ENCODE data around the gene PICK1. TPM values are rescaled to one million over a fixed set of nuclear protein-coding genes. Genes with fewer than 3 reads are reported as not detected.

PICK1 gene
- polyA plus RNA-seq, 1 donor (not counting 4 experiments of a cell fraction or from before 2014, with no cell fraction given): 26.8 TPM

DNA sequence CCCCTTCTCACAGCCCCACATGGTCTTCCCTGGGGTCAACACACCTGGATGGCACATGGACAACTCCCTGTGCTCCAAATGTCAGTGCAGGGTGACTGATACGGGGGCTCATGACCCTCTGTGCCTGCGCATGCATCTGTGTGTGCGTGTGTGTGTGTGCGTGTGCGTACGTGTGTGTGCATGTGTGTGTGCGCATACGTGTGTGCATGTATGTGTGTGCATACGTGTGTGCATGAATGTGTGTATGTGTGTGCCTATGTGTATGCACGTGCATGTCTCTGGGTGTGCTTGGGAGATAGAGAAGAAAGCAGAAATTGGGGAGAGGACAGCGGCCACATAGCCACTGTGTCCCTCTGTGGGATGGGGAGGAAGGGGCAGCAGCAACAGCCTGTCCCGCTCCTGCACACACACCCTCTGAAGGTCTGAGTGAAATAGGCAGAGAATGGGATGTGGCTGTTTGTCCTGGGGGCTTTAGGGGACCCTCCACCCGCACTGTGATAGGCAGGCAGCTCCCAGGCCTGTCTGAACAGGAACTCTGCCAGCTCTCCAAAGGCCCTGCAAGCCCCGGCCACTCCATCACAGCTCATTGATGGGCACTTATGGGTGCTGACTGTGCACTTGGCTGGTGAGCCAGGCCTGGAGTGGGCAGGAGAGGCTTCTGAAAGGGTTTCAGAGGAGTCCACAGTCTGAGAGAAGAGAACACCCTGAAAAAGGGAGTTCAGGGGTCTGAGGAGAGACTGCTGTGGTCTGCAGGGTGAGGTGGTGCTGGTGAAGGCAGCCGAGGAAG, 28.7 kb upstream of the PICK1 start:
- Histone ChIP-seq H3K9me1 (ENCODE audit: control insufficient read depth, extremely low read depth, insufficient read depth, low read length) (no peaks in the 10 kb centered on the region), H3K79me2 (ENCODE audit: control insufficient read depth, insufficient read depth, low read length) (no peaks in the 10 kb centered on the region), H3K9ac (ENCODE audit: control insufficient read depth, extremely low read depth, insufficient read depth, low read length) (no peak overlapping the region), H3K36me3 (ENCODE audit: control insufficient read depth in 2 of 2, extremely low read depth in 1 of 2, insufficient read depth in 2 of 2, low read length in 2 of 2) (no peaks in the 10 kb centered on the region), H3K4me3 (ENCODE audit: control insufficient read depth in 2 of 3, extremely low read depth in 1 of 3, insufficient read depth in 2 of 3, low read depth in 1 of 3, low read length in 3 of 3) (no peak overlapping the region), H2AFZ (ENCODE audit: control insufficient read depth, low read length) (no peak overlapping the region), H3K27me3 (ENCODE audit: control insufficient read depth, extremely low read depth, insufficient read depth, low read length) (peaks cover 6% of the 10 kb centered on the region), H3K27ac (ENCODE audit: control insufficient read depth, insufficient read depth, low read length) (no peak overlapping the region), H3K4me1 (ENCODE audit: control insufficient read depth, extremely low read depth, insufficient read depth, low read length) (no peaks in the 10 kb centered on the region), H3K4me2 (ENCODE audit: control insufficient read depth, extremely low read depth, insufficient read depth, low read depth, low read length) (no peak overlapping the region), H3K9me3 (ENCODE audit: control insufficient read depth, low read depth, low read length) (no peaks in the 10 kb centered on the region), H4K20me1 (ENCODE audit: control insufficient read depth, extremely low read depth, insufficient read depth, low read length) (no peaks in the 10 kb centered on the region)
- TF ChIP-seq, protein P1, sequence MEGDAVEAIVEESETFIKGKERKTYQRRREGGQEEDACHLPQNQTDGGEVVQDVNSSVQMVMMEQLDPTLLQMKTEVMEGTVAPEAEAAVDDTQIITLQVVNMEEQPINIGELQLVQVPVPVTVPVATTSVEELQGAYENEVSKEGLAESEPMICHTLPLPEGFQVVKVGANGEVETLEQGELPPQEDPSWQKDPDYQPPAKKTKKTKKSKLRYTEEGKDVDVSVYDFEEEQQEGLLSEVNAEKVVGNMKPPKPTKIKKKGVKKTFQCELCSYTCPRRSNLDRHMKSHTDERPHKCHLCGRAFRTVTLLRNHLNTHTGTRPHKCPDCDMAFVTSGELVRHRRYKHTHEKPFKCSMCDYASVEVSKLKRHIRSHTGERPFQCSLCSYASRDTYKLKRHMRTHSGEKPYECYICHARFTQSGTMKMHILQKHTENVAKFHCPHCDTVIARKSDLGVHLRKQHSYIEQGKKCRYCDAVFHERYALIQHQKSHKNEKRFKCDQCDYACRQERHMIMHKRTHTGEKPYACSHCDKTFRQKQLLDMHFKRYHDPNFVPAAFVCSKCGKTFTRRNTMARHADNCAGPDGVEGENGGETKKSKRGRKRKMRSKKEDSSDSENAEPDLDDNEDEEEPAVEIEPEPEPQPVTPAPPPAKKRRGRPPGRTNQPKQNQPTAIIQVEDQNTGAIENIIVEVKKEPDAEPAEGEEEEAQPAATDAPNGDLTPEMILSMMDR (optimal IDR thresholded peaks at IDR 0.05 in 1 of 3, IDR thresholded peaks at IDR 0.05 in 1 of 3, conservative IDR thresholded peaks at IDR 0.05 in 1 of 3; ENCODE audit: extremely low read depth in 1 of 3, insufficient read depth in 2 of 3, low read length in 3 of 3): no peak
- DNase-seq (ENCODE audit: low read depth, low spot score): no peak
- dilution Hi-C loops (cut with MboI; ENCODE audit: extremely low pct_ligation_motif_present, low sequenced_read_pairs): no loop called here
- FAIRE-seq: no peak

DNA sequence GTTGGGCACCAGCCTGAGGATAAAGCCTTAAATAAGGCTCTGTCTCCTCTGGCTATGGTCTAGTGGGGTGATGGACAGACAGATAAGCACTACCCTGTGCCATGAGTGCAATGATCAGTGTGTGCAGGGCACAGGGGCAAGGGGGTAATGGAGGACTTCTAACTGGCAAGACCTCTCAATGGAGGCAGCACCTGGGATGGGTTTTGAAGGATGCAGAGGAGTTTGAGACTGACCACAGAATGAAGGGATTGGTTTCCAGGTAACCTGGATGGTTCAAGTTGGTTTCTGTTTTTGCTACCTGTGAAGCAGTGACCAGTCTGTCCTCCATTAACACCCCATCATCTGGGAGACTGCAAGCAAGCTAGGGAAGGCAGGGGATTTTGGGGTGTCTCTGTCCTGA, 27.8 kb upstream of the PICK1 start:
- FAIRE-seq (no peak), DNase-seq (ENCODE audit: low read depth, low spot score) (no peak)
- no peak overlapping the region for H3K4me3 ChIP-seq (ENCODE audit: control insufficient read depth in 2 of 3, extremely low read depth in 1 of 3, insufficient read depth in 2 of 3, low read depth in 1 of 3, low read length in 3 of 3)
- H3K9ac ChIP-seq (ENCODE audit: control insufficient read depth, extremely low read depth, insufficient read depth, low read length): no peak overlapping the region
- no peaks in the 10 kb centered on the region for H3K9me1 ChIP-seq (ENCODE audit: control insufficient read depth, extremely low read depth, insufficient read depth, low read length)
- dilution Hi-C loops (cut with MboI; ENCODE audit: extremely low pct_ligation_motif_present, low sequenced_read_pairs): no loop called here
- no peaks in the 10 kb centered on the region for H3K79me2 ChIP-seq (ENCODE audit: control insufficient read depth, insufficient read depth, low read length)
- TF ChIP-seq, protein P1 (optimal IDR thresholded peaks at IDR 0.05 in 1 of 3, IDR thresholded peaks at IDR 0.05 in 1 of 3, conservative IDR thresholded peaks at IDR 0.05 in 1 of 3; ENCODE audit: extremely low read depth in 1 of 3, insufficient read depth in 2 of 3, low read length in 3 of 3): no peak
- no peak for TF ChIP-seq EZH2 (IDR thresholded peaks at IDR 0.05; ENCODE audit: low read length)
- no peak overlapping the region for H3K27ac ChIP-seq (ENCODE audit: control insufficient read depth, insufficient read depth, low read length)
- H3K36me3 ChIP-seq (ENCODE audit: control insufficient read depth in 2 of 2, extremely low read depth in 1 of 2, insufficient read depth in 2 of 2, low read length in 2 of 2): no peaks in the 10 kb centered on the region
- no peak overlapping the region for H2AFZ ChIP-seq (ENCODE audit: control insufficient read depth, low read length)
- no peaks in the 10 kb centered on the region for H4K20me1 ChIP-seq (ENCODE audit: control insufficient read depth, extremely low read depth, insufficient read depth, low read length)
- peaks cover 6% of the 10 kb centered on the region for H3K27me3 ChIP-seq (ENCODE audit: control insufficient read depth, extremely low read depth, insufficient read depth, low read length)
- peaks cover 4% of the 10 kb centered on the region for H3K4me1 ChIP-seq (ENCODE audit: control insufficient read depth, extremely low read depth, insufficient read depth, low read length)
- no peaks in the 10 kb centered on the region for H3K9me3 ChIP-seq (ENCODE audit: control insufficient read depth, low read depth, low read length)
- no peak overlapping the region for H3K4me2 ChIP-seq (ENCODE audit: control insufficient read depth, extremely low read depth, insufficient read depth, low read depth, low read length)

Measured in keratinocyte (primary cell).